ENCODE measurements around the gene TMEM79.
A peak's percentile ranks its signal among the peaks of the same experiment; 100 is the strongest.

Gene TMEM79
- 0.33 to 5.4 (median 1.7) reads per million in 17 experiments for total RNA-seq

- DNase-seq = no peak
Observed at GRCh38 chr1:156284112-156284511, at the start of gene TMEM79. Gene TMEM79, plus strand, starts transcription at chr1:156284325. Its CDS starts 902 bp downstream, at chr1:156285227.

GRCh38 chr1:156236164-156236563, 48.0 kb upstream of the TMEM79 start:
- no peak for DNase-seq

GRCh38 chr1:156238248-156238647, 45.9 kb upstream of the TMEM79 start:
- no peak for DNase-seq

GRCh38 chr1:156241311-156241811, 42.8 kb upstream of the TMEM79 start:
- peak; percentile 13 to 44 (median 30) for DNase-seq

- DNase-seq = no peak
Observed at GRCh38 chr1:156241926-156242325, 42.2 kb upstream of the TMEM79 start, which contains the start of gene BGLAP. Gene BGLAP, plus strand, starts transcription at chr1:156242184. Its CDS starts 48 bp downstream, at chr1:156242232.

GRCh38 chr1:156242738-156243137, 41.4 kb upstream of the TMEM79 start:
- no peak for DNase-seq

- no peak for DNase-seq
Observed at GRCh38 chr1:156244126-156244525, 40.0 kb upstream of the TMEM79 start.

GRCh38 chr1:156244712-156245111, 39.4 kb upstream of the TMEM79 start:
- no peak for DNase-seq

GRCh38 chr1:156245451-156246232, 38.5 kb upstream of the TMEM79 start:
- peak; percentile 13 to 55 (median 31) for DNase-seq

GRCh38 chr1:156246241-156246780, 37.8 kb upstream of the TMEM79 start:
- DNase-seq = no peak

GRCh38 chr1:156246781-156247459, 37.2 kb upstream of the TMEM79 start:
- DNase-seq = peak in 1 of 4 experiments; percentile 8

- peak in 1 of 4 experiments; percentile 7 for DNase-seq
Observed at GRCh38 chr1:156247460-156248322, 36.4 kb upstream of the TMEM79 start, which contains the start of gene PAQR6. Gene PAQR6, minus strand, starts transcription at chr1:156248056. Its CDS starts 1,325 bp downstream, at chr1:156246731.

- no peak for DNase-seq
Observed at GRCh38 chr1:156248323-156248683, 35.8 kb upstream of the TMEM79 start.

GRCh38 chr1:156249593-156249992, 34.5 kb upstream of the TMEM79 start:
- no peak for DNase-seq

GRCh38 chr1:156251527-156251926, 32.6 kb upstream of the TMEM79 start:
- no peak for DNase-seq

GRCh38 chr1:156253634-156254033, 30.5 kb upstream of the TMEM79 start:
- DNase-seq = no peak

GRCh38 chr1:156257711-156258110, 26.4 kb upstream of the TMEM79 start:
- DNase-seq = no peak

- no peak for DNase-seq
Observed at GRCh38 chr1:156258859-156259258, 25.3 kb upstream of the TMEM79 start.

- DNase-seq = peak in 1 of 4 experiments; percentile 12
Observed at GRCh38 chr1:156259805-156260204, 24.3 kb upstream of the TMEM79 start.

- DNase-seq = no peak
Observed at GRCh38 chr1:156260896-156261295, 23.2 kb upstream of the TMEM79 start.

- DNase-seq = no peak
Observed at GRCh38 chr1:156262461-156263287, 21.5 kb upstream of the TMEM79 start.
